ENCODE results near the gene C1orf21.

The C1orf21 gene

DNA sequence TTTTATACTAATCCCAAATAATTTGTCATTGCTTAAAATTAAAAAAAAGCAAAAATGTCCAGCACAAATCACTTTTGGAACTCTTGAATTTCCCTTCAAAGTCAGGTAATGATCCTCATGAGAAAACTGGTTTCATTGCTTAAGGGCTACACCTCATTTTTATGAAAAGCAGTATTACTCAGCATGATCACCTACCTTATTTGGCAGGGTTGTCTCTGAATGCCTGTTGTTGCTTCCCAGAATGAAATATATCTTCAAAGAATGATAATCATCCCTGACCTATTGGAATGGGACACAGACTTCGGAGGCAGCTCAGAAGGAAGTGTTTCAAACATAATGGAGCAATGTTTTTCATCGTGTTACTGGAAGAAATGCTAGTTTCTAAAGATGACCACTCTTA, 29.7 kb downstream of the C1orf21 start:
- H3K36me3 Mint-ChIP-seq: no peaks in the 10 kb centered on the region
- no peaks in the 10 kb centered on the region for H3K9me3 Mint-ChIP-seq (ENCODE audit: low read depth)
- no peaks in the 10 kb centered on the region for H3K4me1 Mint-ChIP-seq (ENCODE audit: low read depth)
- H3K27me3 Mint-ChIP-seq: peaks cover 1% of the 10 kb centered on the region
- H3K27ac Mint-ChIP-seq: no peak overlapping the region
- H3K4me3 Mint-ChIP-seq: no peak overlapping the region

DNA sequence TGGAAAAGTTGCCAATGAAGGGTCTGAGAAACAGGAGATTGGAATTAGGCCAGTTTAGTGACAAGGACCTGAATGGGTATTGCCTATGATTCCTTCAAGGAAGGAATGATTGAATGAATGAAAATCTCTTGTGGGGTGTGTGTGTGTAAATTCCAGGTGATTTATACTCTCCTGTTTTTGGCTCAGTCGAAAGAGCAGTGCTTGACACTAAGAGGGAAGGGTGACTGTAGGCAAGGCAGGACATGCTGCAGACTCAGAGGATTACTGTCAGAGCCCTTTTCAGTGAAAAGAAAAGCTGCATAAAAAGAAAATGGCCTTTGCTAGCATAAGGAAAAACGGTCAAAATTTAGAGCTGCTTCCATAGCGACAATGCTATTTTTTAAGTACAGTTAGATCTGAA, 30.1 kb downstream of the C1orf21 start:
- no peaks in the 10 kb centered on the region for H3K36me3 Mint-ChIP-seq
- no peak overlapping the region for H3K4me3 Mint-ChIP-seq
- H3K27me3 Mint-ChIP-seq: peaks cover 1% of the 10 kb centered on the region
- H3K27ac Mint-ChIP-seq: no peak overlapping the region
- H3K4me1 Mint-ChIP-seq (ENCODE audit: low read depth): no peaks in the 10 kb centered on the region
- no peaks in the 10 kb centered on the region for H3K9me3 Mint-ChIP-seq (ENCODE audit: low read depth)

DNA sequence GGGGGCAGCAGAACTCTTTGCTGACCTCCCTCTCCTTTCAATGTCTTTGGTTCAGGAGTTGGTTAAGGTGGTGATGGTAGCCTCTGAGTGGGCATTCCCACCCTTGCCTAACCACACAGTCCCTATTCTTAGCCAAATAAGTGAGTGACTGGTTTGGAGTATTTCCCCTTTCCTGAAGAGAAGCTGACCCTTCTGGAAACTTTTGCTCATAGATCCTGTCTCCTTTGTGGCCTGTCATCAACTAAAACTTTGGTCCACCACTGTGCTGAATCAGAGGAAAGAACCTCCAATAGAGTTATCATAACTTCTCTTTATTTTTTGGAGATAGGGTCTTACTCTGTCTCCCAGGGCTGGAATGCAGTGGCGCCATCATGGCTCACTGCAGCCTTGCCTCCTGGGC, 31.1 kb downstream of the C1orf21 start:
- no peak overlapping the region for H3K27ac Mint-ChIP-seq
- H3K4me1 Mint-ChIP-seq (ENCODE audit: low read depth): no peaks in the 10 kb centered on the region
- no peak overlapping the region for H3K4me3 Mint-ChIP-seq
- no peaks in the 10 kb centered on the region for H3K36me3 Mint-ChIP-seq
- no peaks in the 10 kb centered on the region for H3K9me3 Mint-ChIP-seq (ENCODE audit: low read depth)
- peaks cover 1% of the 10 kb centered on the region for H3K27me3 Mint-ChIP-seq

DNA sequence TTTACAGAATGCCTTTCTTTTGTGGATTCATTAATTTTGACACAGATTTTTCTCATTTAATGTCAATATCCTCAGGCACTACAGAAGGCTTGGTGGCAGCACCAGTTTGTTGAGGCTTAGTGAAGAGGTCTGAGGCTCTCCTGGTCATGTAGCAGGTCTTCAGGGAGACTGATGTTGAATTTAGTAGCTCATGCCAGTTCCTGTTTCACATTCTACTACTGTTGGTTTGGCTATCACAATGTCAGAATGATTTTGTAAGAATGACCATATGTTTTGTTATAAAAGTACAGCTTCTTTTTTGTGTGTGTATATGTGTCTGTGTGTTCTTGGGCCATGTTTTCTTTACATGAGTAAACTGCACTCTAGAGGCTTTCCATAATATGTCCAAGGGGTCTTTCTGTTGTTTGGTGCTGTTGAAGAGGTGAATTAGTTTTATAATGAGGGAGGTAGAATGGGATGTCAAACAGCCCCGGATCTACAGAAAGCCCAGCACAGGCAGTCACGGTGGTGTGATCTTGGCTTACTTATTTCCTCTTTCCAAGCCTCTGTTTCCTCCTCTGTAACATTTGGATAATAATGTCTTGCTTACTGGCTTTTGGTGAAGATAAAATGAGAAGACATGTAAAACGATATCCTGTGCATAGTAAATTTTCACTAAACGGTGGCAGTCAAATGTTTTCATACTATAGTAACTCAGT, 32.0 kb downstream of the C1orf21 start:
- H3K36me3 Mint-ChIP-seq: no peaks in the 10 kb centered on the region
- no peak overlapping the region for H3K4me3 Mint-ChIP-seq
- no peaks in the 10 kb centered on the region for H3K4me1 Mint-ChIP-seq (ENCODE audit: low read depth)
- no peak overlapping the region for H3K27ac Mint-ChIP-seq
- no peaks in the 10 kb centered on the region for H3K9me3 Mint-ChIP-seq (ENCODE audit: low read depth)
- peaks cover 1% of the 10 kb centered on the region for H3K27me3 Mint-ChIP-seq

DNA sequence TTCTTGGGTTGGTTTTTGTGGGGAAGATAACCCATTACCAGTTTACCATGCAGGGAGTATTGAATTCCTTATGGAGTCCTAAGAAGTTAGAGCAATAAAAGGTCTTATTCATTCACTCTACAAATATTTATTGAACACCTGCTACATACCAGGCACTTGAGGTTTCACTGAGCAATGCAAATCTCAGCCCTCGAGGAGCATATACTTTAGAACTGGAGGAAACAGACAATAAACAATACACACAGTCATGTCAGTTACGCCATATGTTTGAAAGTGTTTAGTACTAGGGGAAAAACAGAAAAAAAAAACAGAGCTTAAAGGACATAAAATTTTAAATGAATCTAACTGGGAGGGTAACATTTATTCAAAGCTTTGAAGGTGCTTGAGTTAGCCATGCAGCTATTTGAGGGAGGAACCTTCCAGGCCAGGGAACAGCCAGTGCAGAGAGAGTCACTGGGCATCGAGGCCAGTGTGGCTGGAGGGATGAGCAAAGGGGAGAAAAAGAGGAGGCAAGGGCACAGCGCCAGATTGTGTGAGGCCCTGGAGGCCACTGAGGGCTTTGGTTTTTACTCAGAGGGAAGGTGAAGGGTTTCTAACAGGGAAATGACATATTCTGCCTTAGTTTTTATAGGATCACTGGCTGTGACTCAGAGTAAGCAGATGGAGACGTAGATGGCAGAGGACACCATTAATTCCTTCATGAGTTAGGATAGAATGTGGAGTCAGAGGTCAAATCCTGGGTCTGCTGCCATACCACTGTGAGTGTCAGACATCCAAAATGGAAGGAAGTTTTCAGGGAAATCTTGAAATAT, 32.7 kb downstream of the C1orf21 start:
- H3K27ac Mint-ChIP-seq: no peak overlapping the region
- H3K9me3 Mint-ChIP-seq (ENCODE audit: low read depth): no peaks in the 10 kb centered on the region

DNA sequence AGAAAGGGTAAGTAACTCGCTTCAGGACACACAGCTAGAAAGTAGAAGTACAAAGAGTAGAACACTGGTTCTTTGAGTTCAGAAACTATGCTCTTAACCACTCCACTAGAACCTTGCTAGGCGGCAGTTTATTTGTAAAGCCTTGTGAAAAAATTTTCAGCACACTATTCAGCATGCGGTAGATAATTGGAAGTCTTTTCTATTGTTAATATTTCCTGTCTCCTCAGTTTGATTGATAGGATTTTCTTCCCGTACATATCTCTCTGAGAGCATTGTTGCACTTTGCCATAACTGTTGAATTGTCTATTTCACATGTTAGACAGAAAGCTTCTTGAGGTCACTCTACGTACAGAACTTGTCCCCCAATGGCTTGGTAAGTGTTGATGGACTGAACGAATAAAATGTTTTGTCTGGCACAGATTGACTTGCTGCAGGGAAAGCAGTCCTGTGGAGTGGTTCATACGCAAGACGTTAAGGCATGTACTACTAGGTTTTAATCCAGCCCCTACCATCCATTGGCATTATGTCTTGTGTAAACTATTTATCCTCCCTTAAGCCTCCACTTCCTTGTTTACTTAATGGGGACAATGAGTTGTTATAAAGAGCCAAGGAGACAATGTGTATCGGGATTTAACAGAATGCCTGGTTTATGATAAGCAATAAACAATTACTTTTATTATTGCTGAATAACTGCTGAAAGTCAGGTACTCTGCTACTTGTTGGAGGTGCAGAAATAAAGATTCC, 35.8 kb downstream of the C1orf21 start:
- no peaks in the 10 kb centered on the region for H3K36me3 Mint-ChIP-seq
- H3K4me3 Mint-ChIP-seq: no peak overlapping the region
- H3K9me3 Mint-ChIP-seq (ENCODE audit: low read depth): no peaks in the 10 kb centered on the region
- H3K27ac Mint-ChIP-seq: no peak overlapping the region
- H3K27me3 Mint-ChIP-seq: peaks cover 4% of the 10 kb centered on the region
- H3K4me1 Mint-ChIP-seq (ENCODE audit: low read depth): no peaks in the 10 kb centered on the region

More for the DNA sequence above, 32.7 kb downstream of the C1orf21 start:
- Mint-ChIP-seq H3K4me3 (no peak overlapping the region), H3K27me3 (peaks cover 1% of the 10 kb centered on the region), H3K4me1 (ENCODE audit: low read depth) (no peaks in the 10 kb centered on the region), H3K36me3 (no peaks in the 10 kb centered on the region)

DNA sequence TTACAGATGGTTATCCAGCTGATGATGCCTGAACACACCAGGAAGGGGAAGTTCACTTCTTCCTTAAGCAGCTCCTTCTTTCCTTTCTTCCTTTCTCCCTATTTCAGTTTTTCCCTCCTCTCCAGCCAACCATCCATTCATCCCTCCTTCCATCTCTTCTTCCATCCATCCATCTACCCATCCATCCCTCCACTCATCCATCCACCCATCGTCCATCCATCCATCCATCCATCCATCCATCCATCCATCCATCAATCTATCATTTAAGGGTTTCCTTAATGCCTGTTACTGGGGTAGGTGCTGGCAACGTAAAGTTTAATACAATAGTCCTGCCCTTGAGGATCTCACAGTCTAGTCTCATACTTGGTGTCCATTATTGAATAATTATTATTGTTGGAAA, 36.8 kb downstream of the C1orf21 start:
- Mint-ChIP-seq H3K27me3 (peaks cover 5% of the 10 kb centered on the region), H3K4me1 (ENCODE audit: low read depth) (no peaks in the 10 kb centered on the region), H3K36me3 (no peaks in the 10 kb centered on the region), H3K27ac (no peak overlapping the region), H3K4me3 (no peak overlapping the region), H3K9me3 (ENCODE audit: low read depth) (no peaks in the 10 kb centered on the region)

DNA sequence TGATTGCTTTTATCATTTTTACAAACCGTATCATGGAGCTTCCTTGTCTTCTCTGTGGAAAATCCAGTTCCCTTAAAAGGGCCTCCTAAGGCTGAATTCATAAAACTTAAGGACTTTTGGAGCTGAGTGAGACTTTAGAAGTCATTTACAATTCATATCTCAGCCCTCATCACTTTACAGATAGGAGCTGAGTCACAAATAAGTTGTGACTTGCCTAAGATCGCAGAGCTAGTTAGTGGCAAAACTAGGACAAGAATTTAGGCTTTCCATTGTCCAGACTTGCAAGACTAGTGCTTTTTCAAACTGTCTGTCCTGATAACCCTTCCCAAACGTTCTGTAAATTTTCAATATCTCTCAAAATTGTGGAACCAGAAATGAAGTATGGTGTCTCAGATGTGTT, 37.3 kb downstream of the C1orf21 start:
- Mint-ChIP-seq H3K27ac (no peak overlapping the region), H3K9me3 (ENCODE audit: low read depth) (no peaks in the 10 kb centered on the region), H3K36me3 (no peaks in the 10 kb centered on the region), H3K27me3 (peaks cover 5% of the 10 kb centered on the region), H3K4me1 (ENCODE audit: low read depth) (no peaks in the 10 kb centered on the region), H3K4me3 (no peak overlapping the region)

DNA sequence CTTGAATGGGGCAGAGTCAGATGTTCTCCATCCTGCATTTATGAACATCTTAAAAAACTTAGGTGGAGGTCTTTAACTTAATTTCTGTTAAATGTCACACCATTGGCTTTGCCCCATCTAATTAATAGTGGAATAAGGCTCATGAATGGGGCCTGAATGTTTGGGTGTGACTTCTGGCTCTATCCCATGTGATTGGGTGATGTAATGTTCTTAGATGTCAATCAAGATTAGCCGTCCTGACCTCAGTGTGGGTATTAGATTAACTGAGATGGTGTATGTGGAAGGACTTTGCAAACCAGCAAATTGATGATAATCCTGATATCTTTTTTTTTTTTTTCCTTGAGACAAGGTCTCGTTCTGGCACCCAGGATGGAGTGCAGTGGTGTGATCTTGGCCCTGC, 38.1 kb downstream of the C1orf21 start:
- no peaks in the 10 kb centered on the region for H3K4me1 Mint-ChIP-seq (ENCODE audit: low read depth)
- peaks cover 5% of the 10 kb centered on the region for H3K27me3 Mint-ChIP-seq
- no peaks in the 10 kb centered on the region for H3K9me3 Mint-ChIP-seq (ENCODE audit: low read depth)
- H3K36me3 Mint-ChIP-seq: no peaks in the 10 kb centered on the region
- H3K4me3 Mint-ChIP-seq: no peak overlapping the region
- no peak overlapping the region for H3K27ac Mint-ChIP-seq

DNA sequence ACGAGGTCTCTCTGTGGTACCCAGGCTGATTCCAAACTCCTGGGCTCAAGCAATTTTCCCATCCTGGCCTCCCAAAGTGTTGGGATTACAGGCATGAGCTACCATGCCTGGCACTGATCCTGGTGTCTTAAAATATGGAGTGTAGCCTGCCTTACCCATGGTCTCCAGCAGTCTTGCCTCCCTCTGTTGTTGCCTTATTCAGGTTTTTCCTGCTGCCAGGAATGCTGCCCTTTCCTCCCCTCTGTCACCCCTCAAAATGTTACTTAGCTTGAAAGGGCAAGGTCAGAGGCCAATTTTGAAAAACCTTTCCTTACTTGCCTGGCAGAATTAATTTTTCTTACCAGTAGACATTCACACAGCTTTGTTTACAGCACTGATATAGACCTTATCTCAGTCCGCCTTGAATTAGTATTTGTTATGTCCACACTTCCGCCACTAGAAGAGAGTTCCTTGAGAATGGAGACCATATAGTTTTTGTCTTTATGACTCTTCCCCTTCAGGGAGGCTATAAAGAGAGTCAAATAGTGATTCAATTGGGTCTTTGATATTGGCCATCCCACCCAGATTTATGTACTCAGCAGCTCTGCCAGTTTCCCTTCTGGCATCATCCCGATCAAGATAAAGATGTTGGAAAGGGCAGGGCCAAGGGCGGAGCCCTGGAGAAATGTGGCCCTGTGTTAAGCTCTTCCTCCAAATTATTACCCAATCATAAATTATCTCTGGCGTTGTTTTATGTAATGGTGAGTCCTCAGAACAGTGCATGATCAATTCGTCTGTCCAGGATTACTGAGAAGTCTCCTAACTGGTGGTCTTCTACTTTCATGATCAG, 38.8 kb downstream of the C1orf21 start:
- no peaks in the 10 kb centered on the region for H3K4me1 Mint-ChIP-seq (ENCODE audit: low read depth)
- no peak overlapping the region for H3K4me3 Mint-ChIP-seq
- H3K27me3 Mint-ChIP-seq: peaks cover 5% of the 10 kb centered on the region
- H3K36me3 Mint-ChIP-seq: no peaks in the 10 kb centered on the region
- no peaks in the 10 kb centered on the region for H3K9me3 Mint-ChIP-seq (ENCODE audit: low read depth)
- H3K27ac Mint-ChIP-seq: no peak overlapping the region

DNA sequence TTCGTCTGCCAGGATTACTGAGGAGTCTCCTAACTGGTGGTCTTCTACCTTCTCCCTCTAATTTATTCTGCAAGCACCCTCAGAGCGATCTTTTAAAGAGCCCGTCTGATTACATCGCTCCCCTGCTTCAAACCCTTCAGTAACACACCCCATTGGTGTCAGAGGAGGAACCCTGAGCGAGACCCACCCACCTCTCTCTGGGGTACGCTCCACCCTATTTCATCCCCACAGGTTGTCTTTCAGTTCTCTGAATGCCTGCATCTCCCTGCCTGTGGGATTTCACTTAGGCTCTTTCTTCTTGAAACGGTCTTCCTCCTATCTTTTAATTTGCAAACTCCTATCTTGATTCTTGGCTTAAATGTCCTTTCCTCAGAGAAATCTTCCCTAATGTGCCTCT, 39.4 kb downstream of the C1orf21 start:
- H3K27ac Mint-ChIP-seq: no peak overlapping the region
- no peaks in the 10 kb centered on the region for H3K36me3 Mint-ChIP-seq
- H3K4me3 Mint-ChIP-seq: no peak overlapping the region
- H3K4me1 Mint-ChIP-seq (ENCODE audit: low read depth): no peaks in the 10 kb centered on the region
- H3K9me3 Mint-ChIP-seq (ENCODE audit: low read depth): no peaks in the 10 kb centered on the region
- peaks cover 5% of the 10 kb centered on the region for H3K27me3 Mint-ChIP-seq

DNA sequence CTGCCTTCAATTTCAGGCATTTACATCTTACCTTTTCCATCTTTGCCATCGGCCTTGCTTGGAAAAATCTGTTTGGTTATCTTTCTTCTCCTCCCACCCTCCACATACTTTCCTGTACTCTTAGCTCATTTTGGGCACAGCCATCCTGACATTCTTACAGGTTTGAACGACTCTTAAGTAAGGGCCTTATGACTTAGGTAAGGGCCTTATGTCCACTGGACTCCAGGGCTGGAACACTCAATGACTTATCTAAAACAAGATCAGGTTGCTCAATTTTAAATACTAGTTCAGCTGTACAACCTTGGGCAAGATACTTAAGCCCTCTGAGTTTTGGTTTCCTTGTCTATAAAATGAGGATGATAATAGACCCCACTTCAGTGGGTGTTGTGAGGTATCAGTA, 40.9 kb downstream of the C1orf21 start:
- H3K9me3 Mint-ChIP-seq (ENCODE audit: low read depth): no peaks in the 10 kb centered on the region
- H3K36me3 Mint-ChIP-seq: no peaks in the 10 kb centered on the region
- no peak overlapping the region for H3K27ac Mint-ChIP-seq
- H3K4me1 Mint-ChIP-seq (ENCODE audit: low read depth): no peaks in the 10 kb centered on the region
- no peak overlapping the region for H3K4me3 Mint-ChIP-seq
- peaks cover 5% of the 10 kb centered on the region for H3K27me3 Mint-ChIP-seq

DNA sequence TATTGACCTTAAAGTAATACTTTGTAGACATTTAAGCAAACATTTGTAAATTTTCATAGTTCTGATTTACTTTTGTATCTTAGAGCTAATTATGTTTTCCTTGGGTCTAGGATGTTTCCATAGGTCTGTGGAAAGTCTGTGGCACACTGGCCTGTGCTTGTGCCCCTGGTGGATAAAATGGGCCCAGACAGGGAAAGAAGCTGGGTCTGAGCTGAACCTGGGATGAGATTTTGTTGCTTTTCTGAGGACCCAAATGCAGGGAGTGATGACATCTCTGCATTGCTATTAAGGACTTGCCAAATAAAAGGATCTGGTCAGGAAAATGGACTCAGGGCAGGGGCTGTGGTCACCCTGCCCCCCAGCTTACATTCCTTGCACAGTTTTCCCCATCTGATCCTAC, 41.8 kb downstream of the C1orf21 start:
- peaks cover 5% of the 10 kb centered on the region for H3K27me3 Mint-ChIP-seq
- H3K9me3 Mint-ChIP-seq (ENCODE audit: low read depth): no peaks in the 10 kb centered on the region
- no peak overlapping the region for H3K27ac Mint-ChIP-seq
- H3K4me3 Mint-ChIP-seq: no peak overlapping the region
- no peaks in the 10 kb centered on the region for H3K36me3 Mint-ChIP-seq
- H3K4me1 Mint-ChIP-seq (ENCODE audit: low read depth): no peaks in the 10 kb centered on the region

DNA sequence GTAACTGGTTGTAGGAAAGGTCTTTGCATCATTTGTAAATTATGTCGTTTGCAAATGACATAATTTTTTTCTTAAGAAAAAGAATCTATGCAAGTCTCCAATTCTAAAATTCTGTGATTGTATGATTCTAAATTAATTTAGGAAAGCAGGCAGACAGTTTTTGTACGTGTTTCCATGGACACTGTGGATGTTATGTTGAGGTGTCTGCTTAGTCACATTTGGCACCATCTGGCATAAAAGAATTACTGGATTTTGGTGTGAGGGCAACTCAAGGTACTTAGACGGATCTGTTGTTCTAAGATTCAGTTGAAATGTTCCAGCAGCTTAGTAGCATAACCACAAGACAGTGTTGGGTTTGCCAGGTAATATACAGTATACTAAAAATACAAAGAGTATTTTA, 42.5 kb downstream of the C1orf21 start:
- H3K27ac Mint-ChIP-seq: no peak overlapping the region
- H3K36me3 Mint-ChIP-seq: no peaks in the 10 kb centered on the region
- H3K4me3 Mint-ChIP-seq: no peak overlapping the region
- no peaks in the 10 kb centered on the region for H3K9me3 Mint-ChIP-seq (ENCODE audit: low read depth)
- no peaks in the 10 kb centered on the region for H3K4me1 Mint-ChIP-seq (ENCODE audit: low read depth)
- peaks cover 5% of the 10 kb centered on the region for H3K27me3 Mint-ChIP-seq

Data from activated naive CD8-positive, alpha-beta T cell (primary cell).